H1 (cell line): ENCODE measurements around the gene CNDP2. TPM values are rescaled to one million over a fixed set of nuclear protein-coding genes. Genes with fewer than 3 reads are reported as not detected.

Experiments used
- CTCF ChIA-PET: fragments of 300-600 bp; sonication (Branson Sonifier 250); formaldehyde crosslinking; loops from one replicate; lab custom pipeline; 2021; ENCODE audit not compliant: partially characterized antibody; lab: Charles Lee
- POLR2A ChIA-PET: fragments of 300-600 bp; sonication (Branson Sonifier 250); formaldehyde crosslinking; loops from one replicate; lab custom pipeline; 2021; ENCODE audit warnings: inconsistent platforms; ENCODE audit not compliant: partially characterized antibody; lab: Charles Lee
- DNase-seq, 2 experiments: peaks; one replicate each; pipeline versions ENCODE4 v3.0.0 to v3.0.0-alpha.2; 2010 to 2022; ENCODE audit warnings: low spot score in 2 of 2, low read depth in 1 of 2, mixed read lengths in 1 of 2
- FAIRE-seq: peaks from 2 replicates; lab custom pipeline; 2011; peaks lifted over from hg19 to GRCh38; lab: Jason Lieb, UNC
- H2AFZ ChIP-seq: 2 replicates; pipeline ENCODE4 v1.8.1; 2012; ENCODE audit warnings: low read length, inconsistent platforms
- H2AK5ac ChIP-seq: 2 replicates; pipeline ENCODE4 v1.6.1; 2013; ENCODE audit warnings: low read depth, low read length
- H2BK120ac ChIP-seq: replicated peaks from 2 replicates; pipeline ENCODE3; 2013; ENCODE audit warnings: low read depth, low read length, inconsistent platforms
- H2BK12ac ChIP-seq: 2 replicates; pipeline ENCODE4 v1.6.1; 2013; ENCODE audit warnings: low read depth, low read length
- H2BK15ac ChIP-seq: 2 replicates; pipeline ENCODE4 v1.6.1; 2013; ENCODE audit warnings: low read length
- H2BK20ac ChIP-seq: 2 replicates; pipeline ENCODE4 v1.6.1; 2013; ENCODE audit warnings: low read length
- H2BK5ac ChIP-seq: 2 replicates; pipeline ENCODE4 v1.6.1; 2013; ENCODE audit warnings: low read depth, low read length
- H3K14ac ChIP-seq: 2 replicates; pipeline ENCODE4 v1.6.1; 2013; ENCODE audit warnings: inconsistent platforms; ENCODE audit not compliant: insufficient read length
- H3K18ac ChIP-seq: 2 replicates; pipeline ENCODE4 v1.6.1; 2013; ENCODE audit warnings: low read length; ENCODE audit errors: extremely low read depth
- H3K23ac ChIP-seq: 2 replicates; pipeline ENCODE4 v1.6.1; 2013; ENCODE audit warnings: inconsistent platforms; ENCODE audit not compliant: insufficient read length
- H3K23me2 ChIP-seq: 2 replicates; pipeline ENCODE4 v1.6.1; 2013; ENCODE audit warnings: low read depth, low read length
- H3K27ac ChIP-seq: 2 replicates; pipeline ENCODE4 v1.6.1; 2011; ENCODE audit warnings: low read depth, low read length, inconsistent platforms
- H3K27me3 ChIP-seq, 4 experiments: replicated peaks in 1 of 4; 1 replicate in 1 of 4; 2 replicates in 3 of 4; pipeline versions ENCODE4 v1.6.1 to v1.8.1; 2011 to 2013; ENCODE audit warnings: low read length in 3 of 4, mild to moderate bottlenecking in 3 of 4, inconsistent platforms in 2 of 4, mixed read lengths in 2 of 4, moderate library complexity in 1 of 4; ENCODE audit not compliant: control insufficient read depth in 3 of 4, insufficient read depth in 3 of 4; ENCODE audit errors: extremely low read depth in 1 of 4
- H3K36me3 ChIP-seq, 4 experiments: 2 replicates each; pipeline versions ENCODE4 v1.6.1 to v1.8.1; 2011 to 2013; ENCODE audit warnings: mild to moderate bottlenecking in 4 of 4, low read length in 3 of 4, moderate library complexity in 2 of 4, control low read depth in 1 of 4, inconsistent platforms in 1 of 4; ENCODE audit not compliant: insufficient read depth in 4 of 4, control insufficient read depth in 2 of 4
- H3K4ac ChIP-seq: replicated peaks from 2 replicates; pipeline ENCODE3; 2013; ENCODE audit warnings: low read length, low read depth, mixed read lengths, inconsistent platforms; ENCODE audit not compliant: insufficient read length
- H3K4me1 ChIP-seq, 4 experiments: replicated peaks in 1 of 4; 1 replicate in 1 of 4; 2 replicates in 3 of 4; pipeline versions ENCODE4 v1.6.1 to v1.8.1; 2011 to 2013; ENCODE audit warnings: low read length in 3 of 4, inconsistent platforms in 2 of 4, mixed read lengths in 1 of 4; ENCODE audit not compliant: insufficient read depth in 4 of 4, control insufficient read depth in 3 of 4
- H3K4me2 ChIP-seq, 2 experiments: 2 replicates each; pipeline versions ENCODE4 v1.6.1 to v1.8.1; 2011 to 2013; ENCODE audit warnings: low read depth in 2 of 2, low read length in 2 of 2, control low read depth in 1 of 2, inconsistent platforms in 1 of 2, mild to moderate bottlenecking in 1 of 2; ENCODE audit not compliant: insufficient read depth in 1 of 2
- H3K4me3 ChIP-seq, 4 experiments: fragments of 200-600, 300-600 bp in 1 of 4; sonication (generic), shearing (Covaris generic), sonication (Bioruptor Twin) in 1 of 4; 2 replicates each; pipeline versions ENCODE4 v1.5.1 to v1.8.1; 2011 to 2016; ENCODE audit warnings: low read length in 4 of 4, low read depth in 3 of 4, control low read depth in 2 of 4, inconsistent platforms in 2 of 4, mild to moderate bottlenecking in 2 of 4, mixed read lengths in 1 of 4, moderate library complexity in 1 of 4; ENCODE audit not compliant: insufficient read depth in 2 of 4; ENCODE audit errors: extremely low read depth in 1 of 4
- H3K56ac ChIP-seq: replicated peaks from 2 replicates; pipeline ENCODE3; 2013; ENCODE audit warnings: low read depth, mild to moderate bottlenecking, mixed read lengths, low read length, inconsistent platforms; ENCODE audit not compliant: insufficient read length
- H3K79me1 ChIP-seq: 2 replicates; pipeline ENCODE4 v1.6.1; 2013; ENCODE audit warnings: low read depth, low read length, control low read depth
- H3K79me2 ChIP-seq, 2 experiments: 2 replicates each; pipeline versions ENCODE4 v1.6.1 to v1.8.1; 2012 to 2013; ENCODE audit warnings: low read length in 2 of 2, mild to moderate bottlenecking in 2 of 2, inconsistent platforms in 1 of 2; ENCODE audit not compliant: insufficient read depth in 2 of 2, control insufficient read depth in 1 of 2
- H3K9ac ChIP-seq, 4 experiments: replicated peaks in 1 of 4; 1 replicate in 1 of 4; 2 replicates in 3 of 4; pipeline versions ENCODE4 v1.6.1 to v1.8.1; 2011 to 2013; ENCODE audit warnings: low read depth in 3 of 4, low read length in 3 of 4, control low read depth in 2 of 4, mild to moderate bottlenecking in 2 of 4, moderate library complexity in 2 of 4, inconsistent platforms in 1 of 4; ENCODE audit errors: extremely low read depth in 1 of 4
- H3K9me3 ChIP-seq, 2 experiments: 2 replicates each; pipeline versions ENCODE4 v1.6.1 to v1.8.1; 2012 to 2013; ENCODE audit warnings: mild to moderate bottlenecking in 2 of 2, moderate library complexity in 2 of 2, control low read depth in 1 of 2, inconsistent platforms in 1 of 2, low read depth in 1 of 2, low read length in 1 of 2, mixed read lengths in 1 of 2; ENCODE audit not compliant: insufficient read depth in 2 of 2
- H4K20me1 ChIP-seq, 2 experiments: replicated peaks in 1 of 2; 2 replicates each; pipeline versions ENCODE3 to v1.8.1; 2011 to 2013; ENCODE audit warnings: inconsistent platforms in 2 of 2, low read length in 2 of 2, mild to moderate bottlenecking in 1 of 2; ENCODE audit not compliant: insufficient read depth in 2 of 2, control insufficient read depth in 1 of 2
- H4K5ac ChIP-seq: 2 replicates; pipeline ENCODE4 v1.6.1; 2013; ENCODE audit warnings: low read length, low read depth, mixed read lengths, inconsistent platforms; ENCODE audit not compliant: insufficient read length
- H4K8ac ChIP-seq: 2 replicates; pipeline ENCODE4 v1.8.0; 2013; ENCODE audit warnings: mild to moderate bottlenecking, moderate library complexity, low read length, inconsistent platforms; ENCODE audit not compliant: insufficient read depth; ENCODE audit errors: extremely low read depth
- H4K91ac ChIP-seq: replicated peaks from 2 replicates; pipeline ENCODE3; 2013; ENCODE audit warnings: low read length, mixed read lengths, inconsistent platforms; ENCODE audit not compliant: insufficient read length
- RNF2 ChIP-seq: fragments of 200-900, 300-1000 bp; sonication (generic); IDR thresholded peaks from 2 replicates; pipeline ENCODE4 v1.7.1; 2016; ENCODE audit warnings: borderline replicate concordance, low read depth, mild to moderate bottlenecking, antibody characterized with exemption, low read length; ENCODE audit not compliant: poor library complexity, severe bottlenecking; ENCODE audit errors: missing control alignments
- WGBS, 2 experiments: shearing (Covaris generic) in 1 of 2; methylation state at CpG; one replicate each; pipeline versions ENCODE4 v1.1.6 to v1.1.7; 2013 to 2015; ENCODE audit warnings: low lambda C conversion rate in 2 of 2, mixed read lengths in 2 of 2, inconsistent platforms in 1 of 2, low coverage in 1 of 2, missing lambda C conversion rate in 1 of 2; ENCODE audit not compliant: insufficient replicate concordance in 2 of 2, insufficient coverage in 1 of 2, insufficient read length in 1 of 2; ENCODE audit errors: extremely low coverage in 1 of 2, missing lambda C conversion rate in 1 of 2; 5-methylcytosine and 5-hydroxymethylcytosine counted together
- polyA plus RNA-seq, 7 experiments: library from polyadenylated mRNA; depleted of rRNA in 3 of 7; stranded (reverse) in 5 of 7; unstranded in 2 of 7; fragments of >200 nt in 5 of 7; fragments of 200-250 nt in 2 of 7; gene quantifications; 1 replicate in 5 of 7; 2 replicates in 1 of 7; 4 replicates in 1 of 7; pipeline versions ENCODE4 v1.2.1 to v1.2.3, GENCODE V29; 2011 to 2013; ENCODE audit warnings: missing spikeins in 2 of 7, mixed read lengths in 2 of 7
- total RNA-seq: library from RNA; stranded (reverse); fragmentation: NEBNext Ultra II Directional; extraction: Animal tissue kit (Norgen Biotek cat#: 25700); gene quantifications from 2 replicates; pipeline ENCODE4 v1.2.1, GENCODE V29; 2021

CNDP2 gene
- total and polyA plus RNA-seq, 2 of the 8 experiments (the other 6 are each of a cell fraction or from before 2014, with no cell fraction given): 71.8 to 243 TPM

DNA sequence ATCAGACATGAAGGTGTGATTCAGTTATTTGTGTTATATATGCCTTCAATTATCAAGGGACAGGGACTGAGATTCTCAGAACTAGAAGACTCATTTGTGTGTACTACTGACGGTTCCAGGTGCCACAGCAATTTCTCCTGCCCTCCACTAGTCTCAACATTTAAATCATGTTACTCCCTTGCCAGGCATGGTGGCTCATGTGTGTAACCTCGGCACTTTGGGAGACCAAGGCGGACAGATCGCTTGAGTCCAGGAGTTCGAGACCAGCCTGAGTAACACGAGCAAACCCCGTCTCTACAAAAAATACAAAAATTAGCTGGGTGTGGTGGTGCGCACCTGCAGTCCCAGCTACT is 1.1 kb downstream of the CNDP2 start:
- peaks cover 19 to 36% of the 10 kb centered on the region in 2 experiments for H3K79me2 ChIP-seq
- 0 out of 2 replicates have a peak overlapping the region, but pooled peaks have one; percentile 28 for H2AK5ac ChIP-seq
- no peak overlapping the region for H3K14ac ChIP-seq
- no peak overlapping the region for H4K91ac ChIP-seq
- POLR2A ChIA-PET: interaction anchor here (0.9 to 2.5 kb wide), 6 partner anchors 8 to 102 kb away, joined by 4 to 19 read pairs (median 5); no protein-coding TSS in a partner anchor
- H3K79me1 ChIP-seq: peaks cover 9% of the 10 kb centered on the region; the same call in 1 of the 2 replicates
- peaks cover 2 to 16% (median 5%) of the 10 kb centered on the region in 4 experiments; a peak in 5 of 7 replicates for H3K4me1 ChIP-seq
- peaks cover 7 to 19% (median 13%) of the 10 kb centered on the region in 4 experiments for H3K36me3 ChIP-seq
- CTCF ChIA-PET: interaction anchor here (0.9 to 1.4 kb wide), 5 partner anchors 8 to 315 kb away, joined by 3 to 7 read pairs (median 3); partner anchors contain the start of gene CNDP1
- H4K20me1 ChIP-seq: peaks cover 2 to 9% of the 10 kb centered on the region in 2 experiments
- no peak overlapping the region for H2BK120ac ChIP-seq
- H3K27me3 ChIP-seq: no peaks in the 10 kb centered on the region
- H3K4me2 ChIP-seq: peak overlapping the region; percentile 70 to 95
- H3K4me3 ChIP-seq: peak overlapping the region; percentile 83 to 94 (median 88); a peak in 7 of 8 replicates
- H3K23ac ChIP-seq: no peak overlapping the region
- peak overlapping the region in 1 of 4 experiments; percentile 95; a peak in 2 of 7 replicates for H3K9ac ChIP-seq
- H2BK12ac ChIP-seq: no peak overlapping the region
- no peak overlapping the region for H2BK20ac ChIP-seq
- H3K4ac ChIP-seq: no peak overlapping the region
- peaks cover 2% of the 10 kb centered on the region; the same call in 1 of the 2 replicates for H3K23me2 ChIP-seq
- no peak for FAIRE-seq
- H4K5ac ChIP-seq: no peak overlapping the region
- no peak for DNase-seq
- H2AFZ ChIP-seq: no peak overlapping the region
- no peak overlapping the region for H3K27ac ChIP-seq
- H4K8ac ChIP-seq: no peak overlapping the region
- H3K9me3 ChIP-seq: no peaks in the 10 kb centered on the region
- H3K56ac ChIP-seq: no peak overlapping the region
- WGBS, 2 experiments: 92% methylated on average over 7 of the region's 8 CpGs; no CpG with 5 or more reads in 1 of the 2 experiments
- TF ChIP-seq RNF2: no peak
- H2BK15ac ChIP-seq: no peak overlapping the region
- no peak overlapping the region for H2BK5ac ChIP-seq
- no peak overlapping the region for H3K18ac ChIP-seq
